IMR-90 (cell line): Measurements from ENCODE around the gene ANO1. TPM values are rescaled to one million over a fixed set of nuclear protein-coding genes. Genes with fewer than 3 reads are reported as not detected.

Experiments
- ATAC-seq: fragments of 200-7000 bp; cut with Tn5 transposase; 2 replicates; pipeline ENCODE4 v1.9.1; 2020; ENCODE audit warnings: low read depth, mild to moderate bottlenecking, moderate library complexity
- BruUV-seq: library from RNA; stranded (reverse); fragments of 400-500 nt; replicated peaks from 2 replicates; lab custom pipeline; 2021; lab: Mats Ljungman, UMichigan
- CTCF ChIA-PET: fragments of 300-600 bp; formaldehyde crosslinking; extraction: SDS; loops from one replicate; lab custom pipeline; 2021; ENCODE audit warnings: antibody characterized with exemption; lab: Yijun Ruan, JAX
- POLR2A ChIA-PET: fragments of 300-600 bp; sonication (Branson Sonifier 250); formaldehyde crosslinking; loops from one replicate; lab custom pipeline; 2022; ENCODE audit warnings: antibody characterized with exemption; ENCODE audit not compliant: unreplicated experiment; lab: Charles Lee
- DNase-seq: peaks from one replicate; pipeline ENCODE4 v3.0.0; 2013
- H2AFZ ChIP-seq: replicated peaks from 2 replicates; pipeline ENCODE3; 2013; ENCODE audit warnings: low read length, mild to moderate bottlenecking; ENCODE audit not compliant: poor library complexity
- H2AK5ac ChIP-seq: 2 replicates; pipeline ENCODE4 v1.6.1; 2013; ENCODE audit warnings: low read depth, low read length, inconsistent platforms
- H2AK9ac ChIP-seq: replicated peaks from 2 replicates; pipeline ENCODE3; 2013; ENCODE audit warnings: mild to moderate bottlenecking, low read depth, low read length, moderate library complexity; ENCODE audit not compliant: poor library complexity
- H2BK120ac ChIP-seq: 2 replicates; pipeline ENCODE4 v1.6.1; 2013; ENCODE audit warnings: low read depth, low read length, inconsistent platforms
- H2BK15ac ChIP-seq: 3 replicates; pipeline ENCODE4 v1.6.1; 2013; ENCODE audit warnings: low read depth, low read length, inconsistent platforms
- H2BK20ac ChIP-seq: 2 replicates; pipeline ENCODE4 v1.6.1; 2013; ENCODE audit warnings: low read depth, mild to moderate bottlenecking, inconsistent platforms, low read length, moderate library complexity
- H2BK5ac ChIP-seq: 2 replicates; pipeline ENCODE4 v1.6.1; 2013; ENCODE audit warnings: mild to moderate bottlenecking, low read depth, low read length, inconsistent platforms; ENCODE audit not compliant: poor library complexity, severe bottlenecking
- H3K14ac ChIP-seq: replicated peaks from 2 replicates; pipeline ENCODE4 v1.6.1; 2013; ENCODE audit warnings: low read depth, low read length, inconsistent platforms
- H3K18ac ChIP-seq: 2 replicates; pipeline ENCODE4 v1.6.1; 2013; ENCODE audit warnings: low read depth, low read length, control low read depth
- H3K23ac ChIP-seq: 2 replicates; pipeline ENCODE4 v1.6.1; 2013; ENCODE audit warnings: low read depth, low read length, inconsistent platforms
- H3K27ac ChIP-seq: 2 replicates; pipeline ENCODE4 v1.5.1; 2013; ENCODE audit warnings: mild to moderate bottlenecking, control low read depth, low read length; ENCODE audit not compliant: insufficient read depth
- H3K27me3 ChIP-seq: 2 replicates; pipeline ENCODE4 v1.6.1; 2013; ENCODE audit warnings: low read length; ENCODE audit not compliant: control insufficient read depth, insufficient read depth
- H3K36me3 ChIP-seq: 2 replicates; pipeline ENCODE4 v1.6.1; 2013; ENCODE audit warnings: low read length, mixed read lengths; ENCODE audit not compliant: control insufficient read depth, insufficient read depth
- H3K4ac ChIP-seq: 2 replicates; pipeline ENCODE4 v1.6.1; 2013; ENCODE audit warnings: low read depth, low read length, inconsistent platforms
- H3K4me1 ChIP-seq: 2 replicates; pipeline ENCODE4 v1.6.1; 2013; ENCODE audit warnings: low read length, mixed read lengths; ENCODE audit not compliant: control insufficient read depth, insufficient read depth
- H3K4me2 ChIP-seq: 2 replicates; pipeline ENCODE4 v1.6.1; 2013; ENCODE audit warnings: low read depth, mild to moderate bottlenecking, control low read depth, low read length, moderate library complexity
- H3K4me3 ChIP-seq: 2 replicates; pipeline ENCODE4 v1.5.1; 2013; ENCODE audit warnings: low read depth, mild to moderate bottlenecking, control low read depth, low read length, moderate library complexity; ENCODE audit not compliant: insufficient read depth
- H3K56ac ChIP-seq: 2 replicates; pipeline ENCODE4 v1.6.1; 2013; ENCODE audit warnings: low read length, inconsistent platforms; ENCODE audit not compliant: insufficient read depth; ENCODE audit errors: extremely low read depth
- H3K79me1 ChIP-seq, 2 experiments: 2 replicates each; pipeline ENCODE4 v1.6.1; 2013; ENCODE audit warnings: low read length in 2 of 2, inconsistent platforms in 1 of 2, low read depth in 1 of 2
- H3K9ac ChIP-seq: 2 replicates; pipeline ENCODE4 v1.6.1; 2013; ENCODE audit warnings: low read depth, low read length, control low read depth
- H3K9me1 ChIP-seq: 2 replicates; pipeline ENCODE4 v1.6.1; 2013; ENCODE audit warnings: low read length, inconsistent platforms; ENCODE audit not compliant: insufficient read depth
- H3K9me3 ChIP-seq: 2 replicates; pipeline ENCODE4 v1.6.1; 2013; ENCODE audit warnings: low read length; ENCODE audit not compliant: control insufficient read depth, insufficient read depth
- H4K20me1 ChIP-seq: 2 replicates; pipeline ENCODE4 v1.6.1; 2013; ENCODE audit warnings: low read length, inconsistent platforms; ENCODE audit not compliant: insufficient read depth
- H4K5ac ChIP-seq: 2 replicates; pipeline ENCODE4 v1.6.1; 2013; ENCODE audit warnings: mild to moderate bottlenecking, low read depth, low read length, control low read depth
- H4K8ac ChIP-seq, 2 experiments: 2 replicates each; pipeline ENCODE4 v1.6.1; 2013; ENCODE audit warnings: low read depth in 2 of 2, low read length in 2 of 2, control low read depth in 1 of 2, inconsistent platforms in 1 of 2
- H4K91ac ChIP-seq: 2 replicates; pipeline ENCODE4 v1.6.1; 2013; ENCODE audit warnings: low read depth, low read length, inconsistent platforms; ENCODE audit not compliant: insufficient read depth
- FOS ChIP-seq: fragments of 150-350 bp; IDR thresholded peaks from 2 replicates; pipeline ENCODE4 v1.6.1; 2016; ENCODE audit warnings: low read depth, low read length
- RAD21 ChIP-seq: IDR thresholded peaks from 2 replicates; pipeline ENCODE4 v1.6.1; 2012; ENCODE audit warnings: low read length, improper control_type of control experiment
- USF2 ChIP-seq: fragments of 150-350 bp; IDR thresholded peaks from 2 replicates; pipeline ENCODE4 v1.6.1; 2017; ENCODE audit warnings: mild to moderate bottlenecking, antibody characterized with exemption, low read length, low read depth
- WGBS, 2 experiments: methylation state at CpG; one replicate each; pipeline versions ENCODE4 v1.1.5 to v1.1.7; 2013; ENCODE audit warnings: missing lambda C conversion rate in 2 of 2; ENCODE audit not compliant: insufficient read length in 1 of 2; ENCODE audit errors: extremely low coverage in 2 of 2; 5-methylcytosine and 5-hydroxymethylcytosine counted together
- dilution Hi-C: fragments of 300-500 bp; cut with HindIII; formaldehyde crosslinking; loops from one replicate; pipeline ENCODE4 v1.14.3; 2018; ENCODE audit warnings: low sequenced_read_pairs; ENCODE audit not compliant: unreplicated experiment
- in situ Hi-C: fragments of 300-500 bp; cut with MboI; formaldehyde crosslinking; loops from 3 replicates; pipeline ENCODE4 v1.14.3; 2019; ENCODE audit warnings: low sequenced_read_pairs, inconsistent platforms, mixed read lengths
- intact Hi-C: fragments of 100-400 bp; cut with micrococcal nuclease; formaldehyde crosslinking; loops from 2 replicates; pipeline ENCODE4 v1.10.0; 2022
- polyA plus RNA-seq, 3 experiments: library from polyadenylated mRNA; depleted of rRNA; stranded (reverse); fragments of >200 nt; gene quantifications; 2 replicates each; pipeline ENCODE4 v1.2.3, GENCODE V29; 2012; ENCODE audit warnings: low replicate concordance in 1 of 3
- total RNA-seq: library from RNA; depleted of rRNA; stranded (reverse); fragments of >200 nt; gene quantifications from 2 replicates; pipeline ENCODE4 v1.2.3, GENCODE V29; 2012

The ANO1 gene
- total and polyA plus RNA-seq, 2 of the 4 experiments (the other 2 are of a cell fraction), result 4.1 to 10.7 TPM

GRCh38 chr11:70206226-70206981 is 128.3 kb downstream of the ANO1 start (continued):
- TF ChIP-seq FOS, result no peak

- dilution Hi-C loops (no loop called here), in situ Hi-C loops (no loop called here), intact Hi-C loops (loop anchor here (10.0 kb wide), 1 partner anchor 118 kb away; no protein-coding TSS in a partner anchor)
- Histone ChIP-seq H2AK5ac (no peak overlapping the region), H3K4ac (no peak overlapping the region), H3K9ac (no peak overlapping the region), H3K4me3 (no peak overlapping the region), H3K9me1 (peaks cover 22% of the 10 kb centered on the region), H3K56ac (no peak overlapping the region), H3K14ac (no peak overlapping the region), H3K23ac (no peak overlapping the region), H4K8ac (no peak overlapping the region), H3K4me2 (no peak overlapping the region), H3K27me3 (no peaks in the 10 kb centered on the region), H2BK120ac (no peak overlapping the region), H3K79me1 (peaks cover 22 to 69% of the 10 kb centered on the region in 2 experiments; a peak in 3 of 4 replicates), H2BK15ac (no peak overlapping the region), H2BK5ac (no peak overlapping the region), H4K20me1 (peaks cover 68% of the 10 kb centered on the region), H3K27ac (no peak overlapping the region), H3K9me3 (no peaks in the 10 kb centered on the region), H3K18ac (no peak overlapping the region), H2AK9ac (no peak overlapping the region), H3K36me3 (peaks cover 39% of the 10 kb centered on the region), H4K5ac (no peak overlapping the region), H3K4me1 (peaks cover 3% of the 10 kb centered on the region; the same call in 1 of the 2 replicates), H2AFZ (no peak overlapping the region), H4K91ac (no peak overlapping the region), H2BK20ac (no peak overlapping the region)
- TF ChIP-seq RAD21 (no peak), USF2 (no peak)
- POLR2A ChIA-PET, result no interaction called here
- no TSS peak for BruUV-seq
- CTCF ChIA-PET, result interaction anchor here (0.7 kb wide), 1 partner anchor 53 kb away, joined by 3 read pairs; no protein-coding TSS in a partner anchor
- DNase-seq (no peak), ATAC-seq (no peak)
- no CpG with 5 or more reads among the region's 6 CpGs for whole genome bisulfite sequencing, 2 experiments
Measured at GRCh38 chr11:70206982-70207376, 128.9 kb downstream of the ANO1 start.
